HepG2 (cell line): ENCODE data around the gene ORM1.

Source experiments
- EZH2 ChIP-seq: conservative IDR thresholded peaks from 2 replicates; pipeline ENCODE4 v1.6.1; 2012; ENCODE audit warnings: mild to moderate bottlenecking, low read depth, low read length, moderate library complexity
- FOXP4 ChIP-seq: sonication (generic); formaldehyde crosslinking; IDR thresholded peaks from 2 replicates; pipeline ENCODE4 v1.4.0; 2020; ENCODE audit warnings: missing genetic modification reagents
- JUN ChIP-seq: sonication (generic); formaldehyde crosslinking; IDR thresholded peaks from 2 replicates; pipeline ENCODE4 v1.4.0; 2020; ENCODE audit warnings: mild to moderate bottlenecking, missing genetic modification reagents
- MAZ ChIP-seq, 2 experiments: sonication (generic) in 1 of 2; formaldehyde crosslinking in 1 of 2; IDR thresholded peaks; 2 replicates each; pipeline versions ENCODE4 v1.5.0 to v1.6.1; 2012 to 2020; ENCODE audit warnings: low read depth in 2 of 2, mild to moderate bottlenecking in 2 of 2, borderline replicate concordance in 1 of 2, improper control_type of control experiment in 1 of 2, low read length in 1 of 2, missing genetic modification reagents in 1 of 2, moderate library complexity in 1 of 2
- MTA1 ChIP-seq: sonication (generic); formaldehyde crosslinking; IDR thresholded peaks from 2 replicates; pipeline ENCODE4 v1.4.0; 2020; ENCODE audit warnings: missing genetic modification reagents, mild to moderate bottlenecking, borderline replicate concordance
- POLR2A ChIP-seq, 2 experiments: IDR thresholded peaks; 2 replicates each; pipeline ENCODE4 v1.6.1; 2011; ENCODE audit warnings: low read depth in 2 of 2, low read length in 2 of 2, mild to moderate bottlenecking in 1 of 2, moderate library complexity in 1 of 2; ENCODE audit not compliant: insufficient read depth in 1 of 2
- POLR2AphosphoS5 ChIP-seq: IDR thresholded peaks from 2 replicates; pipeline ENCODE4 v1.6.1; 2012; ENCODE audit warnings: low read depth, low read length
- SP2 ChIP-seq: sonication (generic); formaldehyde crosslinking; IDR thresholded peaks from 2 replicates; pipeline ENCODE4 v1.5.1; 2020; ENCODE audit warnings: mild to moderate bottlenecking, missing genetic modification reagents
- ZNF503 ChIP-seq: sonication (generic); formaldehyde crosslinking; IDR thresholded peaks from 2 replicates; pipeline ENCODE4 v1.4.0; 2020; ENCODE audit warnings: missing genetic modification reagents
- ZNF776 ChIP-seq: sonication (generic); formaldehyde crosslinking; IDR thresholded peaks from 2 replicates; pipeline ENCODE4 v1.4.0; 2020; ENCODE audit warnings: mild to moderate bottlenecking, missing genetic modification reagents
- ZNF781 ChIP-seq: sonication (generic); formaldehyde crosslinking; IDR thresholded peaks from 2 replicates; pipeline ENCODE4 v1.5.1; 2020; ENCODE audit warnings: borderline replicate concordance, mild to moderate bottlenecking, missing genetic modification reagents; ENCODE audit errors: not compliant biosample characterization
- TF ChIP-seq, protein P1 (sequence below): IDR thresholded peaks from 2 replicates; pipeline ENCODE4 v1.6.1; 2016; ENCODE audit warnings: low read depth, control low read depth
- TF ChIP-seq, protein P2 (sequence below): sonication (generic); formaldehyde crosslinking; IDR thresholded peaks from 2 replicates; pipeline ENCODE4 v1.5.0; 2020; ENCODE audit warnings: mild to moderate bottlenecking, missing genetic modification reagents, moderate library complexity

- no peak for TF ChIP-seq ZNF503
- TF ChIP-seq MAZ (IDR thresholded peaks at IDR 0.05; ENCODE audit: borderline replicate concordance, low read depth, low read length): no peak
- TF ChIP-seq MAZ (CRISPR knock-in tag; IDR thresholded peaks at IDR 0.05; ENCODE audit: low read depth): no peak
- no peak for TF ChIP-seq JUN (CRISPR knock-in tag)
- no peak for TF ChIP-seq FOXP4 (CRISPR knock-in tag)
- TF ChIP-seq, protein P1, sequence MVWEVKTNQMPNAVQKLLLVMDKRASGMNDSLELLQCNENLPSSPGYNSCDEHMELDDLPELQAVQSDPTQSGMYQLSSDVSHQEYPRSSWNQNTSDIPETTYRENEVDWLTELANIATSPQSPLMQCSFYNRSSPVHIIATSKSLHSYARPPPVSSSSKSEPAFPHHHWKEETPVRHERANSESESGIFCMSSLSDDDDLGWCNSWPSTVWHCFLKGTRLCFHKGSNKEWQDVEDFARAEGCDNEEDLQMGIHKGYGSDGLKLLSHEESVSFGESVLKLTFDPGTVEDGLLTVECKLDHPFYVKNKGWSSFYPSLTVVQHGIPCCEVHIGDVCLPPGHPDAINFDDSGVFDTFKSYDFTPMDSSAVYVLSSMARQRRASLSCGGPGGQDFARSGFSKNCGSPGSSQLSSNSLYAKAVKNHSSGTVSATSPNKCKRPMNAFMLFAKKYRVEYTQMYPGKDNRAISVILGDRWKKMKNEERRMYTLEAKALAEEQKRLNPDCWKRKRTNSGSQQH (CRISPR knock-in tag): no peak
- TF ChIP-seq POLR2A (IDR thresholded peaks at IDR 0.05; ENCODE audit: insufficient read depth in 1 of 2, low read depth in 2 of 2, low read length in 2 of 2): no peak
- no peak for TF ChIP-seq POLR2AphosphoS5
- TF ChIP-seq, protein P2, sequence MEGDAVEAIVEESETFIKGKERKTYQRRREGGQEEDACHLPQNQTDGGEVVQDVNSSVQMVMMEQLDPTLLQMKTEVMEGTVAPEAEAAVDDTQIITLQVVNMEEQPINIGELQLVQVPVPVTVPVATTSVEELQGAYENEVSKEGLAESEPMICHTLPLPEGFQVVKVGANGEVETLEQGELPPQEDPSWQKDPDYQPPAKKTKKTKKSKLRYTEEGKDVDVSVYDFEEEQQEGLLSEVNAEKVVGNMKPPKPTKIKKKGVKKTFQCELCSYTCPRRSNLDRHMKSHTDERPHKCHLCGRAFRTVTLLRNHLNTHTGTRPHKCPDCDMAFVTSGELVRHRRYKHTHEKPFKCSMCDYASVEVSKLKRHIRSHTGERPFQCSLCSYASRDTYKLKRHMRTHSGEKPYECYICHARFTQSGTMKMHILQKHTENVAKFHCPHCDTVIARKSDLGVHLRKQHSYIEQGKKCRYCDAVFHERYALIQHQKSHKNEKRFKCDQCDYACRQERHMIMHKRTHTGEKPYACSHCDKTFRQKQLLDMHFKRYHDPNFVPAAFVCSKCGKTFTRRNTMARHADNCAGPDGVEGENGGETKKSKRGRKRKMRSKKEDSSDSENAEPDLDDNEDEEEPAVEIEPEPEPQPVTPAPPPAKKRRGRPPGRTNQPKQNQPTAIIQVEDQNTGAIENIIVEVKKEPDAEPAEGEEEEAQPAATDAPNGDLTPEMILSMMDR: no peak
- no peak for TF ChIP-seq SP2
- TF ChIP-seq MTA1 (CRISPR knock-in tag): no peak
- TF ChIP-seq ZNF781: no peak
- TF ChIP-seq EZH2: no peak
- no peak for TF ChIP-seq ZNF776
Measured at GRCh38 chr9:114289106-114289505, 33.8 kb upstream of the ORM1 start.
